ENCODE data around the gene SLC25A44. TPM values are rescaled to one million over a fixed set of nuclear protein-coding genes. Genes with fewer than 3 reads are reported as not detected.

SLC25A44 gene
- total RNA-seq, 1 donor from 2014 or later, result 20.2 TPM

DNA sequence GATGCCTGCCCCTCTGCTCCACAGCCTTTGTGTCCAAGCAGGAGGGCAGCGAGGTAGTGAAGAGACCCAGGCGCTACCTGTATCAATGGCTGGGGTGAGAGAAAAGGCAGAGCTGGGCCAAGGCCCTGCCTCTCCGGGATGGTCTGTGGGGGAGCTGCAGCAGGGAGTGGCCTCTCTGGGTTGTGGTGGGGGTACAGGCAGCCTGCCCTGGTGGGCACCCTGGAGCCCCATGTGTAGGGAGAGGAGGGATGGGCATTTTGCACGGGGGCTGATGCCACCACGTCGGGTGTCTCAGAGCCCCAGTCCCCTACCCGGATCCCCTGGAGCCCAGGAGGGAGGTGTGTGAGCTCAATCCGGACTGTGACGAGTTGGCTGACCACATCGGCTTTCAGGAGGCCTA lies 48.8 kb downstream of the SLC25A44 start:
- Mint-ChIP-seq H3K4me1 (ENCODE audit: unreplicated experiment) (peaks cover 13% of the 10 kb centered on the region), H3K36me3 (ENCODE audit: unreplicated experiment) (peaks cover 10% of the 10 kb centered on the region), H3K27me3 (ENCODE audit: unreplicated experiment) (no peaks in the 10 kb centered on the region), H3K27ac (ENCODE audit: unreplicated experiment) (no peak overlapping the region), H3K4me3 (ENCODE audit: unreplicated experiment) (no peak overlapping the region), H3K9me3 (ENCODE audit: unreplicated experiment) (no peaks in the 10 kb centered on the region)
- no peak for DNase-seq (ENCODE audit: extremely low spot score, unreplicated experiment)
- TF ChIP-seq, protein P1, sequence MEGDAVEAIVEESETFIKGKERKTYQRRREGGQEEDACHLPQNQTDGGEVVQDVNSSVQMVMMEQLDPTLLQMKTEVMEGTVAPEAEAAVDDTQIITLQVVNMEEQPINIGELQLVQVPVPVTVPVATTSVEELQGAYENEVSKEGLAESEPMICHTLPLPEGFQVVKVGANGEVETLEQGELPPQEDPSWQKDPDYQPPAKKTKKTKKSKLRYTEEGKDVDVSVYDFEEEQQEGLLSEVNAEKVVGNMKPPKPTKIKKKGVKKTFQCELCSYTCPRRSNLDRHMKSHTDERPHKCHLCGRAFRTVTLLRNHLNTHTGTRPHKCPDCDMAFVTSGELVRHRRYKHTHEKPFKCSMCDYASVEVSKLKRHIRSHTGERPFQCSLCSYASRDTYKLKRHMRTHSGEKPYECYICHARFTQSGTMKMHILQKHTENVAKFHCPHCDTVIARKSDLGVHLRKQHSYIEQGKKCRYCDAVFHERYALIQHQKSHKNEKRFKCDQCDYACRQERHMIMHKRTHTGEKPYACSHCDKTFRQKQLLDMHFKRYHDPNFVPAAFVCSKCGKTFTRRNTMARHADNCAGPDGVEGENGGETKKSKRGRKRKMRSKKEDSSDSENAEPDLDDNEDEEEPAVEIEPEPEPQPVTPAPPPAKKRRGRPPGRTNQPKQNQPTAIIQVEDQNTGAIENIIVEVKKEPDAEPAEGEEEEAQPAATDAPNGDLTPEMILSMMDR (IDR thresholded peaks at IDR 0.05), result no peak

DNA sequence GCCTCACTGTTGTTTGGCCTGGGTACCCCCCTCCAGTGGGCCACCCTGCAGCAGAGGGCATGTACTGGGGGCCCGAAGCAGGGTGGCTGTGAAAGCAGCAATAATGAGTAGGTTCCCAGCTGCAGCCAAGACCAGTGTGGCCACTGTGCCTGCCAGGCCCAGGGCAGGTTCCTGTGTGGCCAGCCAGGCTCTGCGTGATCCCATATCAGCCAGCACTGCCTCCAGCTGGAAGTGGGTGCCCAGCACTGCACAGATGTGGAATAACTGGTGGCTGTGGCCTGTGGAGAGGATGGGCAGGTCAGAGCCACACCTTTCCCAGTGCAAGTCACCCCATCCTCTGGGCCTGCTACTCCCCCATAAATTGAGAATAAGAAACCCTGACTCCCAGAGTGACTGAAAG lies 50.2 kb downstream of the SLC25A44 start:
- Mint-ChIP-seq H3K36me3 (ENCODE audit: unreplicated experiment) (peaks cover 6% of the 10 kb centered on the region), H3K9me3 (ENCODE audit: unreplicated experiment) (no peaks in the 10 kb centered on the region), H3K4me1 (ENCODE audit: unreplicated experiment) (peaks cover 13% of the 10 kb centered on the region), H3K27ac (ENCODE audit: unreplicated experiment) (no peak overlapping the region), H3K27me3 (ENCODE audit: unreplicated experiment) (no peaks in the 10 kb centered on the region), H3K4me3 (ENCODE audit: unreplicated experiment) (no peak overlapping the region)
- DNase-seq (ENCODE audit: extremely low spot score, unreplicated experiment), result no peak
- TF ChIP-seq, protein P1 (IDR thresholded peaks at IDR 0.05), result no peak

DNA sequence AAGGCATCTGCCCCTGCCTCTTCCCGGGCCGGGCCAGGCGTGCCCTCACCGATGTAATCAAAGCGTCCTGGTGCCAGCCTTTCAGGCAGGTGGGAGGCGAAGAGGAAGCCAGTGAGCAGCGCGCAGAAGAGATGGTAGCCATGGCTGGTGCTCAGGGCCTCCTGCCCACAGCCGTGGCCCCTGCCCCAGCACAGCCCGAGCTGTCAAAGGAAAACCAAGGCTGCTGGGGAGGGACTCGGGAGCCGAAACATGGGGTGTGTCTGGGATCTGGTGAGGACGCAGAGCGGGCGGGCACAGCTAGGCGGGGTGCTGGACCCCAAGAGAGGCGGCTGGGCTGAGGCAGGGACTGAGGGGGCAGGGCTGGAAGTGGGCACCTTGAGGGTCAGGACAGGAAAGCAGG lies 50.8 kb downstream of the SLC25A44 start:
- Mint-ChIP-seq H3K36me3 (ENCODE audit: unreplicated experiment) (peaks cover 7% of the 10 kb centered on the region), H3K9me3 (ENCODE audit: unreplicated experiment) (no peaks in the 10 kb centered on the region), H3K4me3 (ENCODE audit: unreplicated experiment) (no peak overlapping the region), H3K4me1 (ENCODE audit: unreplicated experiment) (peaks cover 13% of the 10 kb centered on the region), H3K27me3 (ENCODE audit: unreplicated experiment) (no peaks in the 10 kb centered on the region), H3K27ac (ENCODE audit: unreplicated experiment) (no peak overlapping the region)
- no peak for DNase-seq (ENCODE audit: extremely low spot score, unreplicated experiment)
- TF ChIP-seq, protein P1 (IDR thresholded peaks at IDR 0.05), result no peak

DNA sequence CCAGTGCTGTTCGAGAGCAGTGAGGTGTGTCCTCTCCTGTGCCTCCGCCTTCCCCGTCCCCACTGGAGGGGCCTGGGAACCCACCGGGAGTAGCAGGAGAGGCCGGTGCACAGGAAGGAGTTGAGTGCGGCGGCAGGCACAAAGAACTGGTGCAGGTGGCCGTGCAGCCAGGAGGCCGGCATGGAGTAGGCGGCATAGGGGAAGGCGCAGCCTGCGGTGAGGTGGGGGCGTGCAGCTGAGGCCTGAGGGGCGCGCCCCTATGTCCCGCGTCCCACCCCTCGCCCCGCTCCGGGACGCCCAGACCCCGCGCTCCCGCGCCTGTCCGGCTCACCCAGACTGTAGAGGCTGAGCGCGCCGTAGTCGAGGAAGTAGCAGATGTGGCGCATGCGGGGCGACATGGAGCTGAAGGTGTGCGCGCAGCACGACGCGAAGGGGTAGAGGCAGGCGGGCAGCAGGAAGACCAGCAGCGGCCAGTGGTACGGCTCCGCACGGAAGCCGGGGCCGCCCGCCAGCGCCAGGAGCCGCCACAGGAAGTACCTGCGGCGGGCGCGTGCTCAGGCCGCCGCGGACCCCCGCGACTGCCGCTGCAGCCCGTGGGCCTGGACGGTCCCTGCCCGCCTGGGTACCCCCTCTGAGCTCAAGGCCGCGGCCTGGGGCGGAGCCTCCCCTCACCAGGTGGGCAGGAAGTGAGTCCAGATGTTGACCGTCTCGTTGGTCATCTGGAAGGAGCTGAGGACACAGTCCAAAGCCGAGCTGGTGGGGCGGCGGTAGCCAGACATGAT lies 51.7 kb downstream of the SLC25A44 start:
- Mint-ChIP-seq H3K27me3 (ENCODE audit: unreplicated experiment) (no peaks in the 10 kb centered on the region), H3K4me1 (ENCODE audit: unreplicated experiment) (peaks cover 13% of the 10 kb centered on the region), H3K27ac (ENCODE audit: unreplicated experiment) (no peak overlapping the region), H3K36me3 (ENCODE audit: unreplicated experiment) (peaks cover 7% of the 10 kb centered on the region), H3K9me3 (ENCODE audit: unreplicated experiment) (no peaks in the 10 kb centered on the region), H3K4me3 (ENCODE audit: unreplicated experiment) (no peak overlapping the region)
- TF ChIP-seq, protein P1 (IDR thresholded peaks at IDR 0.05), result no peak
- DNase-seq (ENCODE audit: extremely low spot score, unreplicated experiment), result no peak

DNA sequence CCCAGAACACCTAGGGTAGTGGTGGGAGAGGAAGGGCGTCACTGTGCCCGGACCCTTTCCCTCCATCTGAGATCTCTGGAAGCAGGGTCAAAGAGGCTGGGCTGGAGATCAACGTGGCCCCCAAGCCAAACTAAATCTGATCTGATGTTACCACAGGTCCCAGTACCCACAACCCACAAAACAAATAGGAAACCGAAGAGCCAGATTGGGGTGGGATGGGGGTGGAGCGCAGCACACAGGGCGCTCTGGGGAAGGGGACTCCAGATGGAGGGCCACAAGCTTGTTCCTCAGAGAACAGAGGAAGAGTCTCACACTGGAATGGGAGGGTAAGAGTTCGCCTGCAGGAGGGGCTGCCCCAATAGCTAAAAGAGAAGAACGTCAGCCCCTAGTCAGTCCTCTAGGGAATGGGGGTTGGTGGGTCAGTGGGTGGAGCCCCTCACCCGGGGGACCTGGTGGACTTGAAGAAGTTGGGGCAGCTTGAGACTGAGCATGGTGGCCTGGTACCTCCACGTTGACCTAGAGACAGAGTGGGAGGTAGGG lies 52.4 kb downstream of the SLC25A44 start:
- Mint-ChIP-seq H3K27ac (ENCODE audit: unreplicated experiment) (no peak overlapping the region), H3K36me3 (ENCODE audit: unreplicated experiment) (peaks cover 8% of the 10 kb centered on the region)

More for the DNA sequence above, 52.4 kb downstream of the SLC25A44 start:
- TF ChIP-seq, protein P1 (IDR thresholded peaks at IDR 0.05), result no peak
- H3K4me3 Mint-ChIP-seq (ENCODE audit: unreplicated experiment), result no peak overlapping the region
- H3K9me3 Mint-ChIP-seq (ENCODE audit: unreplicated experiment), result no peaks in the 10 kb centered on the region
- H3K4me1 Mint-ChIP-seq (ENCODE audit: unreplicated experiment), result peaks cover 10% of the 10 kb centered on the region
- no peak for DNase-seq (ENCODE audit: extremely low spot score, unreplicated experiment)
- H3K27me3 Mint-ChIP-seq (ENCODE audit: unreplicated experiment), result no peaks in the 10 kb centered on the region

All from osteocyte (in vitro differentiated cells).